Measurements from ENCODE around the gene SPIRE1.
"Not testable (repeated sequence)": the region's sequence is repeated elsewhere in the genome, so short reads cannot be mapped to it uniquely, and the experiment has no call there.

Gene SPIRE1

GRCh38 chr18:12485479-12486105 lies 172.3 kb downstream of the SPIRE1 start:
- DNase-seq (ENCODE audit: low read depth), result no peak

GRCh38 chr18:12481915-12482314 lies 176.0 kb downstream of the SPIRE1 start:
- DNase-seq (ENCODE audit: low read depth), result not testable (repeated sequence)

- DNase-seq (ENCODE audit: low read depth), result no peak
Measured at GRCh38 chr18:12479982-12480381, 177.9 kb downstream of the SPIRE1 start.

GRCh38 chr18:12479536-12479935 lies 178.4 kb downstream of the SPIRE1 start:
- no peak for DNase-seq (ENCODE audit: low read depth)

GRCh38 chr18:12478269-12479047 lies 179.4 kb downstream of the SPIRE1 start:
- DNase-seq (ENCODE audit: low read depth), result no peak

GRCh38 chr18:12477606-12478005 lies 180.3 kb downstream of the SPIRE1 start:
- DNase-seq (ENCODE audit: low read depth), result no peak

- no peak for DNase-seq (ENCODE audit: low read depth)
Measured at GRCh38 chr18:12476955-12477354, 181.0 kb downstream of the SPIRE1 start.

- no peak for DNase-seq (ENCODE audit: low read depth)
Measured at GRCh38 chr18:12474876-12475275, 183.0 kb downstream of the SPIRE1 start.

- DNase-seq (ENCODE audit: low read depth), result no peak
Measured at GRCh38 chr18:12474146-12474545, 183.8 kb downstream of the SPIRE1 start.

GRCh38 chr18:12470382-12471075 lies 187.4 kb downstream of the SPIRE1 start:
- DNase-seq (ENCODE audit: low read depth), result no peak

GRCh38 chr18:12468445-12468844 lies 189.5 kb downstream of the SPIRE1 start:
- DNase-seq (ENCODE audit: low read depth), result no peak

GRCh38 chr18:12464731-12465130 lies 193.2 kb downstream of the SPIRE1 start:
- DNase-seq (ENCODE audit: low read depth), result no peak

- no peak for DNase-seq (ENCODE audit: low read depth)
Measured at GRCh38 chr18:12463191-12463590, 194.7 kb downstream of the SPIRE1 start.

GRCh38 chr18:12462242-12462641 lies 195.7 kb downstream of the SPIRE1 start:
- DNase-seq (ENCODE audit: low read depth), result no peak

- no peak for DNase-seq (ENCODE audit: low read depth)
Measured at GRCh38 chr18:12461326-12461725, 196.6 kb downstream of the SPIRE1 start.

GRCh38 chr18:12460874-12461273 lies 197.0 kb downstream of the SPIRE1 start:
- DNase-seq (ENCODE audit: low read depth), result no peak

- DNase-seq (ENCODE audit: low read depth), result no peak
Measured at GRCh38 chr18:12458771-12459170, 199.1 kb downstream of the SPIRE1 start.

- no peak for DNase-seq (ENCODE audit: low read depth)
Measured at GRCh38 chr18:12456441-12456840, 201.5 kb downstream of the SPIRE1 start.

- DNase-seq (ENCODE audit: low read depth), result no peak
Measured at GRCh38 chr18:12455496-12455895, 202.4 kb downstream of the SPIRE1 start.

GRCh38 chr18:12452784-12453183 lies 205.1 kb downstream of the SPIRE1 start:
- DNase-seq (ENCODE audit: low read depth), result no peak

GRCh38 chr18:12451428-12451827 lies 206.5 kb downstream of the SPIRE1 start:
- DNase-seq (ENCODE audit: low read depth), result no peak

- DNase-seq (ENCODE audit: low read depth), result no peak
Measured at GRCh38 chr18:12449051-12449785, 208.7 kb downstream of the SPIRE1 start.

Data from stimulated activated CD8-positive, alpha-beta memory T cell treated with anti-CD3 and anti-CD28 coated beads, Interleukin-4, amount 100 ng/mL, for 24 hours (primary cell).